HL-60 (cell line): ENCODE results near the gene HMCN2.

ENCODE experiments used
- DNase-seq, 2 experiments: peaks; one replicate each; pipeline ENCODE4 v3.0.0-alpha.2; 2010 to 2020; ENCODE audit warnings: low read depth in 1 of 2, low spot score in 1 of 2
- H3K27ac ChIP-seq: fragments of 250-450 bp; sonication (Bioruptor Pico); replicated peaks from 2 replicates; pipeline ENCODE4 v1.5.1; 2020; ENCODE audit warnings: mild to moderate bottlenecking, moderate library complexity
- H3K27me3 ChIP-seq: fragments of 250-450 bp; sonication (Bioruptor Pico); 2 replicates; pipeline ENCODE4 v1.5.1; 2021; ENCODE audit warnings: mild to moderate bottlenecking, moderate library complexity; ENCODE audit not compliant: insufficient read depth, poor library complexity, severe bottlenecking
- H3K4me3 ChIP-seq: replicated peaks from 2 replicates; pipeline ENCODE4 v1.5.1; 2011; ENCODE audit warnings: mild to moderate bottlenecking, control low read depth, low read length; ENCODE audit not compliant: insufficient read depth
- CTCF ChIP-seq: IDR thresholded peaks from one replicate; pipeline ENCODE4 v1.5.1; 2011; ENCODE audit warnings: low read length, control low read depth, inconsistent platforms; ENCODE audit not compliant: insufficient read depth
- GABPA ChIP-seq: IDR thresholded peaks from 2 replicates; pipeline ENCODE4 v1.6.1; 2012; ENCODE audit warnings: low read depth
- POLR2AphosphoS5 ChIP-seq: IDR thresholded peaks from 2 replicates; pipeline ENCODE4 v1.6.1; 2012; ENCODE audit warnings: low read depth
- REST ChIP-seq: IDR thresholded peaks from 2 replicates; pipeline ENCODE4 v1.6.1; 2012; ENCODE audit warnings: low read depth; ENCODE audit not compliant: insufficient replicate concordance
- SPI1 ChIP-seq: IDR thresholded peaks from 2 replicates; pipeline ENCODE4 v1.6.1; 2012; ENCODE audit warnings: low read depth, mild to moderate bottlenecking, borderline replicate concordance

HMCN2 gene

GRCh38 chr9:130408669-130409068 lies 143.1 kb downstream of the HMCN2 start:
- H3K27ac ChIP-seq = no peak overlapping the region
- no peak overlapping the region for H3K4me3 ChIP-seq
- DNase-seq = no peak
- H3K27me3 ChIP-seq = no peaks in the 10 kb centered on the region
- TF ChIP-seq SPI1 = no peak
- no peak for TF ChIP-seq CTCF
- no peak for TF ChIP-seq POLR2AphosphoS5
- TF ChIP-seq REST = no peak

GRCh38 chr9:130409246-130409645 lies 143.7 kb downstream of the HMCN2 start:
- DNase-seq = no peak
- TF ChIP-seq POLR2AphosphoS5 (no peak), CTCF (no peak), GABPA (no peak), REST (no peak), SPI1 (no peak)
- Histone ChIP-seq H3K4me3 (no peak overlapping the region), H3K27me3 (no peaks in the 10 kb centered on the region), H3K27ac (no peak overlapping the region)

- Histone ChIP-seq H3K4me3 (no peak overlapping the region), H3K27me3 (no peaks in the 10 kb centered on the region), H3K27ac (no peak overlapping the region)
- no peak for DNase-seq
- TF ChIP-seq SPI1 (no peak), POLR2AphosphoS5 (no peak), CTCF (no peak), GABPA (no peak), REST (no peak)
Observed at GRCh38 chr9:130410443-130410842, 144.9 kb downstream of the HMCN2 start.
